Stimulated activated memory B cell treated with anti-CD40 and anti-IgM and Interleukin-4, amounts not matched to agents 10 μg/mL and 1 μg/mL and 100 μg/mL, for 72 hours (primary cell): ENCODE data around the gene DNAJC8.

Source experiments
- ATAC-seq: fragments of 150-1000 bp; cut with Tn5 transposase; 2 replicates; pipeline ENCODE4 v1.10.0; 2021
- H3K27ac Mint-ChIP-seq: one replicate; pipeline ENCODE4 v1.8.0; 2022; ENCODE audit warnings: mild to moderate bottlenecking, mixed read lengths
- H3K27me3 Mint-ChIP-seq: one replicate; pipeline ENCODE4 v1.8.0; 2022; ENCODE audit warnings: mixed read lengths
- H3K36me3 Mint-ChIP-seq: one replicate; pipeline ENCODE4 v1.8.0; 2022; ENCODE audit warnings: mixed read lengths
- H3K4me1 Mint-ChIP-seq: one replicate; pipeline ENCODE4 v1.8.0; 2022; ENCODE audit warnings: mixed read lengths
- H3K4me3 Mint-ChIP-seq: one replicate; pipeline ENCODE4 v1.8.0; 2022; ENCODE audit warnings: mild to moderate bottlenecking, moderate library complexity, mixed read lengths
- H3K9me3 Mint-ChIP-seq: one replicate; pipeline ENCODE4 v1.8.0; 2022; ENCODE audit warnings: mixed read lengths

The DNAJC8 gene

GRCh38 chr1:28241638-28242241, 8.9 kb upstream of the DNAJC8 start:
- Mint-ChIP-seq H3K27ac (no peak overlapping the region), H3K4me3 (no peak overlapping the region), H3K9me3 (no peaks in the 10 kb centered on the region), H3K4me1 (peaks cover 33% of the 10 kb centered on the region), H3K27me3 (no peaks in the 10 kb centered on the region), H3K36me3 (no peaks in the 10 kb centered on the region)
- no peak for ATAC-seq

DNA sequence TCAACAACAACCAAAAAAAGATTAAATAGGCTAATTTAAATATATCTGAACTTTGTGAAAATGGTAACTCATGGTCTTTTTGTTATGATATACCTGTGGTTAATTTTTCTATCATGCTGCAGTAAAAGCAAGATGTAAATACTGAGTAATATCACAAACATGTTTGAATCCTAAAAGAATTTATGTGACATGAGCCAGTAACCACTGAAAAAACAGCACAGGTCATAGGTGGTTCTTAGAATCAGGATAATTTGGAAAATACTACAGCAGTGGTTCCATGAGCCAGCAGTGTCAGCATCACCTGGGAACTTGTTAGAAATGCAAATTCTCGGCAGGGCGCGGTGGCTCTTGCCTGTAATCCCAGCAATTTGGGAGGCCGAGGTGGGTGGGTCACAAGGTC, 7.2 kb upstream of the DNAJC8 start:
- H3K9me3 Mint-ChIP-seq = no peaks in the 10 kb centered on the region
- no peak overlapping the region for H3K4me3 Mint-ChIP-seq
- no peaks in the 10 kb centered on the region for H3K27me3 Mint-ChIP-seq
- H3K27ac Mint-ChIP-seq = no peak overlapping the region
- no peak for ATAC-seq
- H3K36me3 Mint-ChIP-seq = no peaks in the 10 kb centered on the region
- H3K4me1 Mint-ChIP-seq = peaks cover 22% of the 10 kb centered on the region

GRCh38 chr1:28239004-28239403, 6.2 kb upstream of the DNAJC8 start:
- H3K36me3 Mint-ChIP-seq = no peaks in the 10 kb centered on the region
- no peak for ATAC-seq
- no peaks in the 10 kb centered on the region for H3K27me3 Mint-ChIP-seq
- no peak overlapping the region for H3K4me3 Mint-ChIP-seq
- no peak overlapping the region for H3K27ac Mint-ChIP-seq
- no peaks in the 10 kb centered on the region for H3K9me3 Mint-ChIP-seq
- peaks cover 15% of the 10 kb centered on the region for H3K4me1 Mint-ChIP-seq

GRCh38 chr1:28236656-28237322, 4.0 kb upstream of the DNAJC8 start:
- H3K27me3 Mint-ChIP-seq = no peaks in the 10 kb centered on the region
- peaks cover 21% of the 10 kb centered on the region for H3K4me1 Mint-ChIP-seq
- H3K36me3 Mint-ChIP-seq = peaks cover 5% of the 10 kb centered on the region
- H3K4me3 Mint-ChIP-seq = no peak overlapping the region
- no peaks in the 10 kb centered on the region for H3K9me3 Mint-ChIP-seq
- no peak overlapping the region for H3K27ac Mint-ChIP-seq
- ATAC-seq = no peak

GRCh38 chr1:28235755-28236655, 3.2 kb upstream of the DNAJC8 start, which contains the start of gene ATP5IF1:
Gene ATP5IF1, plus strand, starts transcription at chr1:28236124. Its CDS starts 60 bp downstream, at chr1:28236184.
- H3K36me3 Mint-ChIP-seq = peaks cover 5% of the 10 kb centered on the region
- H3K27me3 Mint-ChIP-seq = no peaks in the 10 kb centered on the region
- H3K9me3 Mint-ChIP-seq = no peaks in the 10 kb centered on the region
- ATAC-seq = peak; percentile 97
- H3K27ac Mint-ChIP-seq = no peak within 1 kb of the TSS
- H3K4me1 Mint-ChIP-seq = peaks cover 26% of the 10 kb centered on the region
- H3K4me3 Mint-ChIP-seq = no peak within 1 kb of the TSS

GRCh38 chr1:28233264-28233606, 406 bp upstream of the DNAJC8 start:
- no peak for ATAC-seq
- H3K4me1 Mint-ChIP-seq = peaks cover 33% of the 10 kb centered on the region
- peak overlapping the region; percentile 39 for H3K4me3 Mint-ChIP-seq
- no peaks in the 10 kb centered on the region for H3K27me3 Mint-ChIP-seq
- peaks cover 9% of the 10 kb centered on the region for H3K36me3 Mint-ChIP-seq
- H3K27ac Mint-ChIP-seq = peak overlapping the region; percentile 95
- H3K9me3 Mint-ChIP-seq = no peaks in the 10 kb centered on the region

- Mint-ChIP-seq H3K36me3 (peaks cover 18% of the 10 kb centered on the region), H3K9me3 (no peaks in the 10 kb centered on the region), H3K4me3 (no peak overlapping the region), H3K27me3 (no peaks in the 10 kb centered on the region), H3K4me1 (peaks cover 33% of the 10 kb centered on the region), H3K27ac (no peak overlapping the region)
- no peak for ATAC-seq
Observed at GRCh38 chr1:28229996-28230395, 2.8 kb downstream of the DNAJC8 start.

DNA sequence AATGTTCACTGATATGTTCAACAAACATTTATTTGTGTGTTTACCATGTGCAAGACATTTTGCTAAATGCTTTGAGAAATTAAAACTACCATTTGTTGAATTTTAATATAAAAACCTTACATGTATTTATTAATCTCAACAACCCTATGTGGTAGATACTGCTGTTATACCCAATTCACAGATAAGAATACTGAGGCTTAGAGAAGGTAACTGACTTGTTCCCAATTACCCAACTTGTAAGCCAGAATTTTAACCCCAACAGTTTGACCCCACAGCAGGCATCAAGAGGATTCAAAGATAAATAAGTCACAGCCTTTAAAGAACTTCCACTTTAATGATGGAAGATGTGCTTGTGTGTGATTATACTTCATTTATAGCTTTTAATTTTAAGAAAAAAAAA, 3.7 kb downstream of the DNAJC8 start:
- Mint-ChIP-seq H3K27ac (no peak overlapping the region), H3K4me3 (no peak overlapping the region), H3K4me1 (peaks cover 31% of the 10 kb centered on the region), H3K36me3 (peaks cover 24% of the 10 kb centered on the region), H3K27me3 (no peaks in the 10 kb centered on the region), H3K9me3 (no peaks in the 10 kb centered on the region)
- ATAC-seq = no peak

GRCh38 chr1:28213315-28213714, 19.5 kb downstream of the DNAJC8 start:
- Mint-ChIP-seq H3K4me3 (no peak overlapping the region), H3K4me1 (peaks cover 6% of the 10 kb centered on the region), H3K9me3 (no peaks in the 10 kb centered on the region), H3K36me3 (peaks cover 24% of the 10 kb centered on the region), H3K27ac (no peak overlapping the region), H3K27me3 (no peaks in the 10 kb centered on the region)
- ATAC-seq = no peak

GRCh38 chr1:28209700-28210099, 23.1 kb downstream of the DNAJC8 start:
- no peak for ATAC-seq
- Mint-ChIP-seq H3K4me1 (peaks cover 6% of the 10 kb centered on the region), H3K36me3 (peaks cover 30% of the 10 kb centered on the region), H3K9me3 (no peaks in the 10 kb centered on the region), H3K27me3 (no peaks in the 10 kb centered on the region), H3K4me3 (no peak overlapping the region), H3K27ac (no peak overlapping the region)

GRCh38 chr1:28208818-28209441, 23.9 kb downstream of the DNAJC8 start:
- H3K9me3 Mint-ChIP-seq = no peaks in the 10 kb centered on the region
- peaks cover 37% of the 10 kb centered on the region for H3K36me3 Mint-ChIP-seq
- peaks cover 6% of the 10 kb centered on the region for H3K4me1 Mint-ChIP-seq
- peak overlapping the region; percentile 19 for H3K27ac Mint-ChIP-seq
- H3K27me3 Mint-ChIP-seq = no peaks in the 10 kb centered on the region
- ATAC-seq = peak; percentile 70
- no peak overlapping the region for H3K4me3 Mint-ChIP-seq

- Mint-ChIP-seq H3K9me3 (no peaks in the 10 kb centered on the region), H3K27ac (no peak overlapping the region), H3K27me3 (no peaks in the 10 kb centered on the region), H3K4me3 (no peak overlapping the region), H3K4me1 (peaks cover 17% of the 10 kb centered on the region), H3K36me3 (peaks cover 47% of the 10 kb centered on the region)
- no peak for ATAC-seq
Observed at GRCh38 chr1:28205243-28205642, 27.6 kb downstream of the DNAJC8 start.

DNA sequence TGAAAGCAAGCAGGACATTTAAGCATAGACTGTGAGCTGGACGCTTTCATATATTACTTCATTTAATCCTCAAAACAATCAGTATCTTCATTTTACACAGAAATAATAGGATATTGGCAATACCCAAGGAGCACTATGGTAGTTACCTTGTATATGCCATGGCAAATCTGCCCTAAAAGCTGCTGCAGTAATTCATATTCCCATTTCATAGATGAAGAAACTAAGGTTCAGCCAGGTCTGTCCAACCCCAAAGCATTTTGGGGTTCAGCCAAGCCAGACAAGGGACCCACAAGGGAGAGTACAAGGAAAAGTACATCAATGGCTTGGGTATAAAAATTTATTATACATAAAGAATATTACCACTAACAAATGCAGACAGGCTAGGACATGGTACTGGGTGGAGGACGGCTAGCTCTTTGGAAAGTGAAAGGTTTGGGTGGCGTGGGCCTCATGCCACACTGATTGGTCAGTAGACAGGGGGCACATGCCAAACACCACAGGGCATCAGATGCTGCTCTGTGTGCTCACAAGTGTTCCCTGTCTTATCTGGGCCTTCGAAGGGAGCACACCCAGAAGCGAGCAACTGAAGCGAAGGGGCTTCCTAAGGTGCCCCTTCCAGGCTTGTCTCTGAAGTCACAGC, 32.5 kb downstream of the DNAJC8 start:
- Mint-ChIP-seq H3K4me3 (peak overlapping the region; percentile 4), H3K27me3 (no peaks in the 10 kb centered on the region), H3K27ac (peak overlapping the region; percentile 85), H3K36me3 (peaks cover 59% of the 10 kb centered on the region), H3K9me3 (peaks cover 3% of the 10 kb centered on the region), H3K4me1 (peaks cover 23% of the 10 kb centered on the region)
- ATAC-seq = no peak

GRCh38 chr1:28199328-28200233, 33.2 kb downstream of the DNAJC8 start:
- peak overlapping the region; percentile 69 for H3K4me3 Mint-ChIP-seq
- H3K36me3 Mint-ChIP-seq = peaks cover 56% of the 10 kb centered on the region
- H3K4me1 Mint-ChIP-seq = peaks cover 23% of the 10 kb centered on the region
- peak; percentile 96 for ATAC-seq
- H3K9me3 Mint-ChIP-seq = peaks cover 3% of the 10 kb centered on the region
- H3K27ac Mint-ChIP-seq = peak overlapping the region; percentile 85
- no peaks in the 10 kb centered on the region for H3K27me3 Mint-ChIP-seq
